Colon (tissue), 2 donors: ENCODE data around the gene RNF144B.

Source experiments
- FAIRE-seq: peaks from 2 replicates; lab custom pipeline; 2012; peaks lifted over from hg19 to GRCh38; lab: Jason Lieb, UNC
- donor health status: control.
- donor health status: control.

The RNF144B gene

GRCh38 chr6:18488526-18489270, 101.5 kb downstream of the RNF144B start:
- FAIRE-seq = no peak

DNA sequence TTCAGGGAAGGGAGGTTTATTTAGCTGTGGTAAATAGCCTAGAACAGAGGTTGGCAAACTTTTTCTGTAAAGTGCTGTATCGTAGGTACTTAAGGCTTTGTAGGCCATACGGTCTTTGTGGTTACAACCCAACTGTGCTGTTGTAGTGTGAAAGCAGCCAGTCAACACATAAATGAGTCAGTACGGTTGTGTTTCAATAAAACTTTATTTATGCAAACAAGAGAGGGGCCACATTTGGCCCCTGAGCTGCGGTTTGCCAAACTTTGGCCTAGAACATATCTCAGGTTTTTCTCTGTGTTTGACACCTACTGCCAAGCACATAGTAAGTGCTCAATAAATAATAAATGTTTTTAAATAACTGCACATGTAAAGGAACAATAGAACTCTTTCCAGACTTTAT, 102.2 kb downstream of the RNF144B start:
- FAIRE-seq = no peak

DNA sequence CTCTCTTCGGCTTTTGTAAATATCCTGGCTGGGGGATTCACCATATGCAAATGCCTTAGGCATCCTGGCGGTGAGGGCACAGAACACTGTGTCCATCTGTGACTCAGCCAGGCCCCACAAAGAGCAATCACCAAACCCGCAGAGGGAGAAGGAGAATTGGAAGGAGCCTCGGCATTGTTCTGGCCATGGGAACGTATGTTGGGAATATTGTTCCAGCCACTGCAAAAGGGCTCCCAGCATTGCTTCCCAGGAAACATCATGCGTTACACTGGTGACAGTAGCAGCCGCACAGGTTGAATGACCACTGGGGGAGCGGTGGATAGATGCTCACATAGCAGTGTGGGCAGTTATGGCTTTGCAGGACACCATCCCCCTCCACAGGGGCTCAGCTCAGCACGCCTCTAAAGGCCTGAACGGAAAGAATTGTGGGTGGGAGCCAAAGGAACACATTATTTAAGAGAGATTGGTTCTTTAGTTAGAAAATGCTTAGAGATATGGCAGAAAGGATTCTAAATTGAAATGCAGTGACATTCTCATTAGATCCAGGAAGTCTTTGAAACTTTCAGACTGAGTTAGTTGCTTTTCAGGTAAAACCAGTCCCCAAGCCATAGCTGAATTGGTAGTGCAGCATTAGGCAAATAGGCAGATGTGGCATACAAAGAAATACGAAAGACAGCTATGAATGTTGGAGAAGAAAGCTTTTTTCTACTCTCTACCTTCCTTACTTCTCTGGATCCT, 104.3 kb downstream of the RNF144B start:
- FAIRE-seq = no peak

DNA sequence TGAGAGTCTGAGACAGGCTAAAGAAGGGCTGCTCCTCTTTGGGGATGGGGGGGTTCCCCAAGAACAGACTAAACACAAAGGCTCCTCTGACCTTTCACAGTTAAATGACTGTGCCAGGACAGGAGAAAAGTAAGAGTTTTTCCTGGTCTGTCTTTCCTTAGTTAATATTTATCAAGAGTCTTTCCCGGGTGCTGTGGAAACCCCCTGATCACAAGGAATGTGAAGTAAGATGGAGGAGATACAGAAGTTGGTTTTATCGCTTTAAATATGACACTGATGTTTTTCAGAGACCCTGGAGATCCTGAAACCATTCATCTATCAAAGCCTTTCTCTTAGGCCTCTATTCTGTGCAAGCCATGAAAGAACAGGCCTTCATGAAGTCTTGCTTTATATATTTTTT, 105.8 kb downstream of the RNF144B start:
- FAIRE-seq = no peak

- no peak for FAIRE-seq
These were observed 106.3 kb downstream of the RNF144B start for GRCh38 chr6:18493382-18493891.

DNA sequence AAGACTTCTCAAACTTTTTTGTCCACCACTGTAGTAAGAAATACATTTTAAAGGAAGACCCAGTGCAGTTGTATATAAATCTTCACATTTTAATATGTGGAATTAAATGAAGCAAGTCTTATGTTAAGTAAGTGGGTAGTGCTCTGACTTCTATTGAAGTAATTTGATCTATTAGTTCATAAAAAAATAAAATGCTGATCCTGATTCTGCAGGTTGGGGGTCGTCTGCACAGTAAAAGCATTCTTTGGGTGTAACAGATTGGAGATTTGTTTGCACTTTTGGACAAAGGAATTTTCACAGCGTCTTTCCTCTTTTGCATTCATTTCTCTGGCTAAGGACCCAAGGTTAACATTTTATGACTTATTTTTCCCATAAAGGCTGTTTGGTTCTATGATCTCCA, 106.8 kb downstream of the RNF144B start:
- no peak for FAIRE-seq

DNA sequence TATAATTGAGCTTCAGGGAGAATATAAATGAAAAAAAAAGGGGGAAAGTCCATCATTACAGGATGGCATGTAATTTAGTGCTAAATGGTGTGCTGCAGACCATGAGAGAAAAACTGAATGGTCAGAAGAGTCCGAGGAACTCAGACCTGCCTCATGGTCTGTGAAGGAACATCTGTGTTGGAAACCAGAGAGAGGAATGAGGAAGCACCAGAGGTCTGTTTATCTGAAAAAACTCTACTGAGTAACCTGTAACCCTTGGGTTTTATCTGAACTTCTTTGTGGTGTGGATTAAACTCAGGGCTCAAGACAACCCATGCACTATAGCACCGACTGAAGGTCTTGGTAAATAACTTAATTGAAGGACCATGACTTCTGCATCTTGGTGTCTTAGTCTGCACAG, 108.1 kb downstream of the RNF144B start:
- FAIRE-seq = no peak

DNA sequence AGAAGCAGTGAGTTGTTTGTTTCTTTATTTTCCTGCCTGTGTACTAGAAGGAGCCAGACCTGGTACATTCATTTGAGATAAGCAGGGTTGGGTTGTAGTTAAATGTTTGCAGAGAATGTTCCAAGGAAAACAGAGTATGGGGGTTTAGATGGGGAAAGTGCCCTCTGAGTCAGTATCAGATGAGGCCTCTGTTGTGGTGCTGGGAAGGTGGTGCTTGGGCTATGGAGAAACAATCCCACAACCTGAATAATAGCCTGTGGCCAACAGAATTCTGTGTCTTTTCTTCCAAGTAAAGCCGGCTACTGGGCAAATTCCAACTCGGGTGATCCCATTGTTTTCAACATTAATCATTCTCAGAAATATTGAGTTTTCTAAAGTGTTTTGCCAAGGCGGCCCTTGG, 109.3 kb downstream of the RNF144B start:
- FAIRE-seq = no peak

DNA sequence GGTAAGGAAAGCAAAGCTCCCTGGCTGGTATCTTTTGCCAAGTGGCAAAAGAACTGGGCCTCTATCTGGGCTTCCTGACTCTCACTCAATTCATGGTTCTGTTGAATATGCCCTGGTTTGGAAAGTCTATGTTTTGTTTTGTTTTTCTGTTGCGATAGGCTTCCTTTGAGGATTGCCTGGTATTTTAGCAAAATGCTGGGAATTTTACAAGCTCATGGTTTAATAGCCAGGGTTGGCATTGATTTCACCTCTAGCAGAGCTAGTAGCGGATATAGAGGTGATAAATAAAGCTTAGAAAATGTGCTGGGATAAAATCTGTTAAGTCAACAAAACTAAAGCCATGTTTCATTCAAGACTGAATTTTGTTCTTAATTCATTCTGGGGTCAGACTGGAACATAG, 109.9 kb downstream of the RNF144B start:
- no peak for FAIRE-seq

DNA sequence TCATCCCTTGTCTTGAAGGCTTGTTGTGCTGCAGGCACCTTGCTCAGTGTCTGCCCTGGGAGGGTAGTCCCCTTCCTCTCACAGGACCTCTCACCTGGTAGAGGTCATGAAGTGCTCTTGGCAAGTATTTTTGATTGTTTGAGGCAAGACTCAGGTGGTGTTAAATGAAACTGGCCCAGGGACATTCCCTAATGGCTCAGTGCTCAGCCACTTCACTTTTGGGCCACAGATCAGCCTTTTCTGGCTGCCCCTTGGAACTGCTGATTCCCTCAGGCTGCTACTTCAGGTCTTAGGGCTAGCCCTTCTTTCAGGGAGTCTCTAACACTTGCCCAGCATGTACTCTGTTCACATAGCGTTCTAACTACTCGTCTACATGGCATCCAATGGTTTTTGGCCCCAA, 111.3 kb downstream of the RNF144B start:
- no peak for FAIRE-seq

DNA sequence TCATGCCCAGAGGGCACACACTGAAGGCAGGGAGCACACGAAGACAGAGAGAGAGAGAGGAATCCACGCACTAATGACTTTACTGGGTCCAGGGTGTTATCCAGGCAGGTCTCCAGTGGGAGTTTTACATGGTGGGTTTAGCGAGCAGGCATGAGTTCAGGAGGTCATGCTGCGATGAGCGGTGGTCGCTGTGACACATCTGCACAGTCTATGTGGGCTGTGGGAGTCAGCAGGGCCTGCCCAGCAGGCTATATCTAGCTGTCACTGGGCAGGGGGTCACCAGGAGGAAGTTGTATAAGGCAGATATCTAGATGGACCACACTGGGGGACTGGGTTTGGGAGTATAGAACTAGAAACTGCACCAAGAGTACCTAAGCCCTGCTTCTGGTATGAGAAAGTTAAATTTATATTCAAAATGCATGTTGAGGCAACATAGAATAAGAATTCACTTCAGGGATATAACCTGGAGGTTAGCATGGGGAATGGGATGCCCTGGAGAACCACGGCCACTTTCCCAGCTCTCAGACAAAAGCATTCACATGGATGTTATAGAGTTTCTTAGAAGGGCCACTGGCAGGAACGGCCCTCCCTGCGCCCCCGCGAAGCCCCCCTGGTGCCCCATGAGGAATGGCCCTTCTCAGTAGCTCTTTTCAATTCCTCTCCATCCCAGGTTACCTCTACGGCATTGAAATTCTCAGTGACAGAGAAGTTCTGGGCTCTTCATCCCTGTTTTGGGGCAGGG, 113.9 kb downstream of the RNF144B start:
- no peak for FAIRE-seq

GRCh38 chr6:18501663-18502013, 114.5 kb downstream of the RNF144B start:
- FAIRE-seq = no peak

- FAIRE-seq = no peak
These were observed 116.0 kb downstream of the RNF144B start for GRCh38 chr6:18503206-18503592.

DNA sequence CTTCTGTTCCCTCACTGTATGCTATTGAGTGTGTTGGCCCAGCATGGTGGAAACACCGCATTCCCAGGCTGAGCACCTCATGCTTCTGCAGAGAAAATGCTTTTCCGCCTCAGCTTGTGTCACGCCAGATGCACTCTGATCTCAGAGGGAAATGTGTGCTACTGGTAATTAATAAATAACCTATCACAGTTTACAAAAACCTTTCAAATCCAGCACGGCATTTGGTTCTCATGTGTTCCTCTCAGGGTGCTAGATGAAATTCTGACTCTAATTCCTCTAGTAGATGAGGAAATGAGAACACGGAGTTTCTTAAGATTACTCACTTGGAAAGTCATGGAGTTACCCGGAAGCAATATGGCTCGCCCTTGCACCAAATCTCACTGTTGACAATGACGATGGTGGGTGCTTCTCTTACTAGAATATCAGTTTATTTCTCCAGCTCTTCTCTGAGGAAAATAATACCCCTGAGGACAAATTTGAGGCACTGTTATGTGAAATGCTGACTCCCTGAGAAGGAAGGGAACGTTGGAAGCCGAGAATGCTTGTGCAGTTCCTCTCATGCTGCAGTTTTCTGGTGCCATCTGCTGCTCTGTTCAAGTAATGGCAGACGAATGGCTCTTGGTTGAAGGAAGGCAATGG, 116.6 kb downstream of the RNF144B start:
- no peak for FAIRE-seq

- FAIRE-seq = no peak
These were observed 117.1 kb downstream of the RNF144B start for GRCh38 chr6:18504232-18504596.

GRCh38 chr6:18506382-18507017, 119.3 kb downstream of the RNF144B start:
- FAIRE-seq = no peak

- no peak for FAIRE-seq
These were observed 119.9 kb downstream of the RNF144B start for GRCh38 chr6:18507018-18507415.

- FAIRE-seq = no peak
These were observed 120.4 kb downstream of the RNF144B start for GRCh38 chr6:18507561-18507960.

GRCh38 chr6:18509871-18510643, 122.9 kb downstream of the RNF144B start:
- no peak for FAIRE-seq

- no peak for FAIRE-seq
These were observed 123.5 kb downstream of the RNF144B start for GRCh38 chr6:18510644-18511033.

DNA sequence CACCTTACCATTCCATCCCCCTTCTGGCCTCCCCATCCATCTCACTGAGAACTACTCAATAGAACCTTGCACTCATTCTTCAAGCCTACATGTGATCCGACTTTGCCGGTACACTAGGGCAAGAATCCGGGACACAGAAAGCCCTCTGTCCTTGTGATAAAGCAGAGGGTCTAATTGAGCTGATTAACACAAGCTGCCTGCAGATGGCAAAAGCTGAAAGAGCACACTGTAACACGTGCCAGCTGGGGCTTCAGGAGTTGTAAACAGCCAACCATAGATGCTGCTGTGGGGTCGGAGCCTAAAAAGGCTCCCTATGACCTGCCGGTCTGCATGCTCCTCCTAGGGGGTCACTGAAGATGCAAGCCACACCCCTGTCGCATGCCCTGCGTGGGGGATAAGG, 124.1 kb downstream of the RNF144B start:
- FAIRE-seq = no peak
